Tibial nerve (tissue), 4 donors: ENCODE results near the gene RNF121.

Experiments
- EP300 ChIP-seq, 2 donors: sonication (generic); formaldehyde crosslinking; IDR thresholded peaks; one replicate each; pipeline ENCODE4 v1.6.1; 2017; ENCODE audit warnings: antibody characterized with exemption in 2 of 2, mild to moderate bottlenecking in 1 of 2
- POLR2A ChIP-seq, 2 donors: fragments of 450-650 bp; IDR thresholded peaks; one replicate each; pipeline ENCODE4 v1.6.1; 2017; ENCODE audit warnings: antibody characterized with exemption in 2 of 2, mild to moderate bottlenecking in 2 of 2, moderate library complexity in 2 of 2
- TF ChIP-seq, protein P1 (sequence below), 5 experiments: fragments of 200-600 bp in 3 of 5; fragments of 450-650 bp in 2 of 5; sonication (generic) in 3 of 5; IDR thresholded peaks; one replicate each; pipeline ENCODE4 v1.5.1; 2016 to 2019; ENCODE audit warnings: antibody characterized with exemption in 5 of 5, mild to moderate bottlenecking in 3 of 5, moderate library complexity in 2 of 5

- TF ChIP-seq EP300 (IDR thresholded peaks at IDR 0.05) (no peak), POLR2A (IDR thresholded peaks at IDR 0.05) (no peak)
- TF ChIP-seq, protein P1, sequence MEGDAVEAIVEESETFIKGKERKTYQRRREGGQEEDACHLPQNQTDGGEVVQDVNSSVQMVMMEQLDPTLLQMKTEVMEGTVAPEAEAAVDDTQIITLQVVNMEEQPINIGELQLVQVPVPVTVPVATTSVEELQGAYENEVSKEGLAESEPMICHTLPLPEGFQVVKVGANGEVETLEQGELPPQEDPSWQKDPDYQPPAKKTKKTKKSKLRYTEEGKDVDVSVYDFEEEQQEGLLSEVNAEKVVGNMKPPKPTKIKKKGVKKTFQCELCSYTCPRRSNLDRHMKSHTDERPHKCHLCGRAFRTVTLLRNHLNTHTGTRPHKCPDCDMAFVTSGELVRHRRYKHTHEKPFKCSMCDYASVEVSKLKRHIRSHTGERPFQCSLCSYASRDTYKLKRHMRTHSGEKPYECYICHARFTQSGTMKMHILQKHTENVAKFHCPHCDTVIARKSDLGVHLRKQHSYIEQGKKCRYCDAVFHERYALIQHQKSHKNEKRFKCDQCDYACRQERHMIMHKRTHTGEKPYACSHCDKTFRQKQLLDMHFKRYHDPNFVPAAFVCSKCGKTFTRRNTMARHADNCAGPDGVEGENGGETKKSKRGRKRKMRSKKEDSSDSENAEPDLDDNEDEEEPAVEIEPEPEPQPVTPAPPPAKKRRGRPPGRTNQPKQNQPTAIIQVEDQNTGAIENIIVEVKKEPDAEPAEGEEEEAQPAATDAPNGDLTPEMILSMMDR (IDR thresholded peaks at IDR 0.05): no peak
Observed at GRCh38 chr11:71955898-71956456, 27.1 kb downstream of the RNF121 start.
